ENCODE measurements around the gene SUN2.

The SUN2 gene

GRCh38 chr22:38699784-38700183, 56.0 kb downstream of the SUN2 start:
- peaks cover 65% of the 10 kb centered on the region for H3K4me1 Mint-ChIP-seq (ENCODE audit: low read depth)
- no peaks in the 10 kb centered on the region for H3K27me3 Mint-ChIP-seq
- peak overlapping the region; percentile 93 for H3K4me3 Mint-ChIP-seq
- H3K36me3 Mint-ChIP-seq (ENCODE audit: low read depth), result peaks cover 50% of the 10 kb centered on the region
- DNase-seq, result no peak
- H3K27ac Mint-ChIP-seq, result peak overlapping the region; percentile 92
- no peaks in the 10 kb centered on the region for H3K9me3 Mint-ChIP-seq

GRCh38 chr22:38699143-38699542, 56.7 kb downstream of the SUN2 start:
- peak overlapping the region; percentile 92 for H3K27ac Mint-ChIP-seq
- H3K27me3 Mint-ChIP-seq, result no peaks in the 10 kb centered on the region
- no peaks in the 10 kb centered on the region for H3K9me3 Mint-ChIP-seq
- H3K36me3 Mint-ChIP-seq (ENCODE audit: low read depth), result peaks cover 56% of the 10 kb centered on the region
- DNase-seq, result no peak
- peaks cover 65% of the 10 kb centered on the region for H3K4me1 Mint-ChIP-seq (ENCODE audit: low read depth)
- H3K4me3 Mint-ChIP-seq, result peak overlapping the region; percentile 93

GRCh38 chr22:38698407-38699094, 57.2 kb downstream of the SUN2 start:
- Mint-ChIP-seq H3K36me3 (ENCODE audit: low read depth) (peaks cover 62% of the 10 kb centered on the region), H3K27me3 (no peaks in the 10 kb centered on the region), H3K4me1 (ENCODE audit: low read depth) (peaks cover 66% of the 10 kb centered on the region), H3K9me3 (no peaks in the 10 kb centered on the region), H3K4me3 (peak overlapping the region; percentile 93), H3K27ac (peak overlapping the region; percentile 92)
- DNase-seq, result no peak

GRCh38 chr22:38697425-38698089, 58.2 kb downstream of the SUN2 start:
- Mint-ChIP-seq H3K4me3 (peak overlapping the region; percentile 93), H3K27ac (peak overlapping the region; percentile 92), H3K27me3 (no peaks in the 10 kb centered on the region), H3K36me3 (ENCODE audit: low read depth) (peaks cover 71% of the 10 kb centered on the region), H3K9me3 (no peaks in the 10 kb centered on the region), H3K4me1 (ENCODE audit: low read depth) (peaks cover 75% of the 10 kb centered on the region)
- DNase-seq, result no peak

GRCh38 chr22:38696606-38697424, 59.0 kb downstream of the SUN2 start:
- H3K4me1 Mint-ChIP-seq (ENCODE audit: low read depth), result peaks cover 76% of the 10 kb centered on the region
- H3K27me3 Mint-ChIP-seq, result no peaks in the 10 kb centered on the region
- peaks cover 78% of the 10 kb centered on the region for H3K36me3 Mint-ChIP-seq (ENCODE audit: low read depth)
- no peaks in the 10 kb centered on the region for H3K9me3 Mint-ChIP-seq
- peak overlapping the region; percentile 93 for H3K4me3 Mint-ChIP-seq
- no peak for DNase-seq
- H3K27ac Mint-ChIP-seq, result peak overlapping the region; percentile 92

- Mint-ChIP-seq H3K9me3 (no peaks in the 10 kb centered on the region), H3K36me3 (ENCODE audit: low read depth) (peaks cover 90% of the 10 kb centered on the region), H3K27me3 (no peaks in the 10 kb centered on the region), H3K4me1 (ENCODE audit: low read depth) (peaks cover 76% of the 10 kb centered on the region), H3K4me3 (no peak overlapping the region), H3K27ac (peak overlapping the region; percentile 79)
- no peak for DNase-seq
These were observed 60.9 kb downstream of the SUN2 start for GRCh38 chr22:38694940-38695339.

- H3K9me3 Mint-ChIP-seq, result no peaks in the 10 kb centered on the region
- DNase-seq, result no peak
- peaks cover 67% of the 10 kb centered on the region for H3K4me1 Mint-ChIP-seq (ENCODE audit: low read depth)
- peaks cover 90% of the 10 kb centered on the region for H3K36me3 Mint-ChIP-seq (ENCODE audit: low read depth)
- peak overlapping the region; percentile 65 for H3K27ac Mint-ChIP-seq
- no peaks in the 10 kb centered on the region for H3K27me3 Mint-ChIP-seq
- no peak overlapping the region for H3K4me3 Mint-ChIP-seq
These were observed 61.7 kb downstream of the SUN2 start for GRCh38 chr22:38694049-38694448.

GRCh38 chr22:38689651-38690050, 66.1 kb downstream of the SUN2 start:
- Mint-ChIP-seq H3K36me3 (ENCODE audit: low read depth) (peaks cover 94% of the 10 kb centered on the region), H3K27ac (no peak overlapping the region), H3K9me3 (no peaks in the 10 kb centered on the region), H3K27me3 (no peaks in the 10 kb centered on the region), H3K4me1 (ENCODE audit: low read depth) (peaks cover 26% of the 10 kb centered on the region), H3K4me3 (no peak overlapping the region)
- DNase-seq, result no peak

GRCh38 chr22:38685761-38686160, 70.0 kb downstream of the SUN2 start:
- no peak overlapping the region for H3K4me3 Mint-ChIP-seq
- no peaks in the 10 kb centered on the region for H3K9me3 Mint-ChIP-seq
- H3K27me3 Mint-ChIP-seq, result no peaks in the 10 kb centered on the region
- H3K27ac Mint-ChIP-seq, result no peak overlapping the region
- H3K36me3 Mint-ChIP-seq (ENCODE audit: low read depth), result peaks cover 88% of the 10 kb centered on the region
- no peak for DNase-seq
- peaks cover 22% of the 10 kb centered on the region for H3K4me1 Mint-ChIP-seq (ENCODE audit: low read depth)

- H3K4me3 Mint-ChIP-seq, result no peak overlapping the region
- no peak for DNase-seq
- H3K27ac Mint-ChIP-seq, result peak overlapping the region; percentile 11
- peaks cover 82% of the 10 kb centered on the region for H3K36me3 Mint-ChIP-seq (ENCODE audit: low read depth)
- no peaks in the 10 kb centered on the region for H3K9me3 Mint-ChIP-seq
- H3K4me1 Mint-ChIP-seq (ENCODE audit: low read depth), result peaks cover 20% of the 10 kb centered on the region
- no peaks in the 10 kb centered on the region for H3K27me3 Mint-ChIP-seq
These were observed 70.9 kb downstream of the SUN2 start for GRCh38 chr22:38684895-38685294.

Measured in activated T-cell treated with anti-CD3 and anti-CD28 coated beads, Interleukin-2, amount 50 U/mL, for 24 hours (primary cell).